GM18517 (cell line): Measurements from ENCODE around the gene MS4A2.
"Not testable (repeated sequence)": the region's sequence is repeated elsewhere in the genome, so short reads cannot be mapped to it uniquely, and the experiment has no call there.

Source experiments
- ATAC-seq: cut with Tn5 transposase; IDR thresholded peaks from one replicate; pipeline ENCODE4 v1.9.1; 2021; ENCODE audit warnings: mild to moderate bottlenecking, moderate library complexity; ENCODE audit not compliant: unreplicated experiment

The MS4A2 gene

DNA sequence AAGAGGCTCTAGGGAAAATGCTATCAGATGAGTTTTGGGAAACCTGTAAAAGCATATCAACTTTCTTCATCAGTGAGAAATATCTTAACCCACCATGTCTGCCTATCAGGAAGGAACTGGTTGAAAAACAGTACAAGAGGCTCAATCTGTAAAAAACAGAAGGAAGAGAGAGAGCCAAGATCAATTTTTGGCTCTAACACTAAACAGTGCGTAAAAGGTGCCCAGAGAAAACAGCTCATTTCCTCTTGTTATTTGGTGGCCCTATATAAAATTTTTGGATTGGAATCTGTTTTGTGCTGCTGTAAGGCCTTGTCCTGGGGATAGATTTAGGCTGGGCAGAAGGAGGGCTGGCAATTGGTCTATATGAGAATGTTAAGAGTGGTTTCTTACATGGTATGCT lies 12.1 kb downstream of the MS4A2 start:
- ATAC-seq = no peak

DNA sequence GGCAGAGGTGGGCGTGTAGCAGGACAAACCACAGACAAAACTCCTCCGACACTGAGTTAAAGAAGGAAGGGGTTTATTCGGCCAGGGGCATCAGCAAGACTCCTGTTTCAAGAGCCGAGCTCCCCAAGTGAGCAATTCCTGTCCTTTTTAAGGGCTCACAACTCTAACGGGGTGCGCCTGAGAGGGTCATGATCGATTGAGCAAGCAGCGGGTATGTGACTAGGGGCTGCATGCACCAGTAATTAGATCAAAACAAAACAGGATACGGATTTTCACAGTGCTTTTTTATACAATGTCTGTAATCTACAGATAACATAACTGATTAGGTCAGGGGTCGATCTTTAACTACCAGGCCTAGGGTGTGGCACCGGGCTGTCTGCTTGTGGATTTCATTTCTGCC lies 12.9 kb downstream of the MS4A2 start:
- not testable (repeated sequence) for ATAC-seq

GRCh38 chr11:60104471-60105115 lies 16.1 kb downstream of the MS4A2 start:
- not testable (repeated sequence) for ATAC-seq

DNA sequence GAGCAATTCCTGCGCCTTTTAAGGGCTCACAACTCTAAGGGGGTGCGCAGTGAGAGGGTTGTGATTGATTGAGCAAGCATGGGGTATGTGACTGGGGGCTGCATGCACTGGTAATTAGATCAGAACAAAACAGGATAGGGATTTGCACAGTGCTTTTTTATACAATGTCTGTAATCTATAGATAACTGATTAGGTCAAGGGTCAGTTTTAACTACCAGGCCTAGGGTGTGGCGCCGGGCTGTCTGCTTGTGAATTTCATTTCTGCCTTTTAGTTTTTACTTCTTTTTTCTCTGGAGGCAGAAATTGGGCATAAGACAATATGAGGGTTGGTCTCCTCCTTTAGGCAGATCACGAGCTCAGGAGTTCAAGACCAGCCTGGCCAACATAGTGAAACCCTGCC lies 20.2 kb downstream of the MS4A2 start:
- ATAC-seq = not testable (repeated sequence)

GRCh38 chr11:60111793-60112192 lies 23.3 kb downstream of the MS4A2 start:
- ATAC-seq = no peak

DNA sequence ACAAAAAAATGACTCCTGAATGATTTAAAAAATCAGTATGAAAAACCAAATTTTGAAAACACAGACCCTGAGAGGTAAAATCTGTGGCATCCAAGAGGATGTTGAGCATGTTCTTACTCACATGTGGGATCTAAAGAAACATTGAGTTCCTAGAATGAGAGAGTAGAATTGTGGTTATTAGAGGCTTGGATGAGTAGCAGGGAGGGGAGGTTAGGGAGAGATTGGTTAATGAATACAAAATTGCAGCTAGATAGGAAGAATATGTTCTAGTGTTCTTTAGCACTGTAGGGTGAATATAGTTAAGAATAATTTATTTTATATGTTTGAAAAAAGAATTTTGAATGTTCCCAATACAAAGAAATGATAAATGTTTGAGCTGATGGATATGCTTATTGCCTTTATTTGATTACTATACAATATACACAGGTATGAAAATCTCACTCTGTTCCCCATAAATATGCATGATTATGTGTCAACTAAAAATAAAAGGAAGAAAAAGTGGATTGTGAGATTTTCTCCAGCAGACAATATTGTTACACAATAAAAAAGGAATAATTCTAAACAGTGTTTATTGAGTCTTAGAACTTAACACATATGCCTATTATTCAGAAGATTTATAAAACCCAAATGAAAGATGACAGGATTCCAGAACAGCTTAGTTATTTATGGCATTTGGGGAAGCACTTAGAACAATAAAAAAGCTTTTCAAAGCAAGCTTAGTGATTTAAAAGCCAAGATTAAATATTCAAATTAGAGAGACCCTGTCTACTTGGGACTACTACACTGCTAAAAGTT lies 28.7 kb downstream of the MS4A2 start:
- ATAC-seq = no peak

DNA sequence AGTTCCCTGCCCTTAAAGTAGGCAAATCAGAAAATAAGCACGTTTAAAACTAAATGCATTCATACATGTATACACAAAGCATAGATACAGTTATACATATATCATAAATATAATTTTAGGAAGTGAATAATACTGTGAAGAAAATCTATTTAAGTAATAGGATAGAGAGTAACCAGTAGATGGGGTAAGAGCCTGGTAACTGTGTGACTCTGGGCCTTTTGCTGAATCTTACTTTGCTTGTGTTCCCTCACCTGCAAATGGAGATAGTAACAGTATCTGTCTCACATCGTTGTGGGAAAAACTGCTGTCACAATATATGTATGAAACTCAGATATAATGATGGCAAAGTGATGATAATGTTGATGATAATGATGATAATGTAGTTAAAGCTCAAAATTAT lies 29.9 kb downstream of the MS4A2 start:
- ATAC-seq = no peak

DNA sequence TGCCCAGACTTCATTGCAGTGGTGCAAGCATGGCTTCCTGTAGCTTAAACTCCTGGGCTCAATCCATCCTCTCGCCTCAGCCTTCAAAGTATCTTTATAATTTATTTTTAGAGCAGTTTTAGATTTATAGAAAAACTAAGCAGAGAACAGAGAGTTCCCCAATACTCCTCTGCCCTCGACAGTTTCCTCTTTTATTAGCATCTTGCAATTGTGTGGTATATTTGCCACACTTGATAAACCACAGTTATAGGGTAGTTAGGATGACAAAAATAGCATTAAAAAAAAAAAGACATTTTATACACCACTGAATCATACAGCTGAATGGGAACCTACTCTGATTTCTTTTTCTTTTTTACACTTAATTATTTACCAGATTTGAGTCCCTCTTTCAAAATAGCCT lies 31.2 kb downstream of the MS4A2 start:
- no peak for ATAC-seq

DNA sequence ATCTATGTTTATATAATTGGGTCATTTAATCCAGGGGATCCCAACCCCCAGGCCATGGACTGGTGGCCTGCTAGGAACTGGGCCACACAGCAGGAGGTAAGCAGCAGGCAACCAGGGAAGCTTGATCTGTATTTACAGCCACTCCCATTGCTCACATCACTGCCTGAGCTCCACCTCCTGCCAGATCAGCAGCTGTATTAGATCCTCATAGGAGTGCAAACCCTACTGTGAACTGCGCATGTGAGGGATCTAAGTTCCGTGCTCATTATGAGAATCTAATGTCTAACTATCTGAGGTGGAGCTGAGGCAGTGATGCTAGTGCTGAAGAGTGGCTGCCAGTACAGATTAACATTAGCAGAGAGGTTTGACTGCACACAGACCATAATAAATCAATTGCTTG lies 32.8 kb downstream of the MS4A2 start:
- no peak for ATAC-seq

DNA sequence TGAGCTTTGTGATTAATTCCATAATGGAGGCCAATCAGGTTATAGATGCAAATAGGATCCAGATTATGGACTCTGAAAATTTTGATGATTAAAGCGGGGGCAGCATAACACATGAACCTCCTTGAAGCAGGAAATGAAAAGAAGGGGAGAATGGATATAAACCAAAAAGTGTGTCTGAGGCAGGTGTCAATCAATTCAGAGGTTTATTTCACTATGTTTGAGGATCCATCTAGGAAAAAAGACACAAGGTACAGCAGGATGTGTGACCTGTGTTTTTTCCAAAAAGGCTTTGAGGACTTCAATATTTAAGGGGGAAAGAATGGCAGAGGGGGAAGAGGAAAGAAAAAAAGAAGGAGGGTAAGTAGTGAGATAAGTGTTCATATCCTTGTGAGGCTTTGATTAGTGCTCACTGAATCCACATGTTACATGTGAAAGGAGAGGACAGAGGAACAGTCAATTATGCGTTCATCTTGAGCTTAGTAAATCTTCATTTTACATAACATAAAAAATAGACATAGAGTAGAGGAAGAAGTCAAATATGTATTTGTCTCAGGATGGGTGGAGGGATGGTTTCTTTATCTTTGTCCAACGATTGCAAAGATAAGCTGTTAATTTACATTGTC lies 34.1 kb downstream of the MS4A2 start:
- ATAC-seq = no peak

DNA sequence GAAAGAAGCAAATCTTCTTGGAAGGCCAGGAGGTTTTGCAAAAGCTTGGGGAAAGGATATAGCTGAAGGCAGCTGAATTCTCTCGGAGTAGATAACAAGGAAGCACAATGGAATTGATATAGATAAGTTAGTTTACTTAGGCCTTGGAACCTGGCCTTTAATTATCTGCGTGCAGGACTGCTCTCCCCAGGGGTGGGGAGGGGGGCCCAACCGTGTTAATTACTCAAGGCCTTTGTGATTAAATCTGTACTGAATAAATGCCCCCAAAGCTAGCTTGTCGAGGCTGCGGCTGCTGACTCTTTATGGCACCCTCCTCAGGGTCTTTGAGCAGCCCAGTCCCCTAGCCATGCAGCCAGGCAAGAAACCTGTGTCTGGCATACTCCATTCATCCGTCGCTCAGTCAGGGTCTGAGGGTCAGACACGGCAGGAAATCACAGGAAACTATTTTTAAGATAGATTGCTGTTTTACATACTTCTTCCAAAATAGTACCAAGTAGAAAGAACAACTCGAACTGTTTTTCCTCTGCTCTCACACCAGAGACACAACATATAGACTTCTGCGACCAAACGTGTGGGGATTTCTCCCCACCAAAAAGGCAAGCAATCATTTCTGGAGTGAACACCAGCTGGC lies 36.5 kb downstream of the MS4A2 start:
- ATAC-seq = no peak

DNA sequence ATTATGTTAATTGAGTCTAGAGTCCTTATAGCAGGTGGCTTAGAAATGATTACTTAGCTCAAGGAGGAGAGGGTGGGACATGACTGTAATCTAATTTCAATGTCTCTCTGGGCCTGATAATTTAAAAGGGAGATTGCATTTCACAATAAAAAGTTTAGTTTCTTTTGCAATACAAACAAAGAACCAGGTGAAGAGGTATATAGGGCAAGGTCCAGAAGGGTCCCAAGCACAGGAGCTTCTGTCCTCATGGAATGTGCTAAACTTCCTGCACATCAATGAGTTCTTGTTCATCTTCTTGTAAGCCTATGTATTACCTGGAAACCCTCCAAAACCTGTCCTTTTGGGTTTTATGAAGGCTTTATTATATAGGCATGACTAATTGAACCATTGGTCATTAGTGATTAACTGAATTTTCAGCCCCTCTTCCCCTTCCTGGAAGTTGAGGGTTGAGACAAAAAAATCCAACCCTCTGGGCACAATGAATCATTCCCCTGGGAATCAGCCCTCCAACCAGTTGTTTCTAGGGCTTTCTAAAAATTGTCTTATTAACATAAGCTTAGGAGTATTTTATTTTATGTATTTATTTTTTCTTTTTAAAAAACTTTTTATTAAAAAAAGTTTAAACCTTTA lies 37.6 kb downstream of the MS4A2 start:
- ATAC-seq = no peak

GRCh38 chr11:60127311-60127811 lies 38.9 kb downstream of the MS4A2 start:
- no peak for ATAC-seq

DNA sequence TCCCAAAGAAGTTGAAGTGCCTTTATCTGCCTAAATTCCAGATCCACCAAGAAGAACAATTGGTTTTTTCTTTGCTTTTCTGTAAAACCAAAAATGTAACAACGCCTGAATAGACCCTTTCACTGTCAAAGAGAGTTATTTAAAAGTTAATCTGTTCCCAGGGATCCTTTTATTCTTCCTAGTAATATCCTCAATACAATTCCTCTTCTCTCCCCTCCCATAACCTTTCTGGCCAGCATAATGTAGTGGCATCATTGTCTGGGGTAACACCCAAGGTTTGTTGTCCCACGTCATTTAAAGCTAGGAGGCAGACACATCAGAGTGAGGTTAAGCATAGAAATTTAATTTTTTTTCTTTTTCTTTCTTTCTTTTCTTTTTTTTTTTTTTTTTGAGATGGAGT lies 39.9 kb downstream of the MS4A2 start:
- no peak for ATAC-seq

DNA sequence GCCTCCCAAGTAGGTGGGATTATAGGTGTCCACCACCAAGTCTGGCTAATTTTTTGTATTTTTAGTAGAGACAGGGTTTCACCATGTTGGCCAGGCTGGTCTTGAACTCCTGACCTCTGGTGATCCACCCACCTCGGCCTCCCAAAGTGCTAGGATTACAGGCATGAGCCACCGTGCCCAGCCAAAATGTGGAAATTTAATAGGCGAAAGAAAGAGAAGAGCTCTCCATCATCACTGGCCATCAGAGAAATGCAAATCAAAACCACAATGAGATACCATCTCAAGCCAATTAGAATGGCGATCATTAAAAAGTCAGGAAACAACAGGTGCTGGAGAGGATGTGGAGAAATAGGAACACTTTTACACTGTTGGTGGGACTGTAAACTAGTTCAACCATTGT lies 40.4 kb downstream of the MS4A2 start:
- not testable (repeated sequence) for ATAC-seq

- ATAC-seq = no peak
Measured at GRCh38 chr11:60129853-60130252, 41.4 kb downstream of the MS4A2 start.

DNA sequence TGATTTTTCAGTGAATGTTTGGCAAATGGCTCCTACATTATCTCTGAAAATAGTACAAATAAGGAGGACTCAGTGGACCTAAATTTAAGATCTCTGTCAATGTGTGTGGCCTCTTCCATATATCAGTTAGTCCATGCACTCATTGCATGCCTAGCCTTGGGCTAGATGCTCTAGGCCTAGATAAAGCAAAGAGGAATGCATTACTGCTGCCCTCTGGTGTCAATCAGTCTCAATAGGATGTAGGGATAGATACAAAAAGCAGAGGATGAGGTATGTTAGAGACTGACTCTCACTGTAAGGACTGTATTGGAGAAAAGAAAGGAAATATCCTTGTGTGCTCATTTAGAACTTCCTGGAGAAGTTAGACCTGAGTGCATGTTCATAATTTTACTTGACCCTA lies 42.0 kb downstream of the MS4A2 start:
- no peak for ATAC-seq

GRCh38 chr11:60131912-60132311 lies 43.4 kb downstream of the MS4A2 start:
- no peak for ATAC-seq

DNA sequence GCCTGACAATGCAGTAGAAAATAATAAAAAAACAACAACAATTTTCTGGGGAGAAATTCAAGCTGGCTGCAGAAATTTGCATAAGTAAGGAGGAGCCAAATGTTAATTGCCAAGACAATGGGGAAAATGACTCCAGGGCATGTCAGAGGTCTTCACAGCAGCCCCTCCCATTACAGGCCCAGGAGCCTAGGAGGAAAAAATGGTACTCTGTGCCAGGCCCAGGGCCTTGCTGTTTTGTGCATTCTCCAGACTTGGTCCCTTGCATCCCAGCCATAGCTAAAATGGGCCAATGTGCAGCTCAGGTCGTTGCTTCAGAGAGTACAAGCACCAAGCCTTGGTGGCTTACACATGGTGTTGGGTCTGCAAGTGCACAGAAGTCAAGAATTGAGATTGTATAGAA lies 45.5 kb downstream of the MS4A2 start:
- ATAC-seq = no peak

GRCh38 chr11:60143768-60144167 lies 55.3 kb downstream of the MS4A2 start:
- no peak for ATAC-seq

DNA sequence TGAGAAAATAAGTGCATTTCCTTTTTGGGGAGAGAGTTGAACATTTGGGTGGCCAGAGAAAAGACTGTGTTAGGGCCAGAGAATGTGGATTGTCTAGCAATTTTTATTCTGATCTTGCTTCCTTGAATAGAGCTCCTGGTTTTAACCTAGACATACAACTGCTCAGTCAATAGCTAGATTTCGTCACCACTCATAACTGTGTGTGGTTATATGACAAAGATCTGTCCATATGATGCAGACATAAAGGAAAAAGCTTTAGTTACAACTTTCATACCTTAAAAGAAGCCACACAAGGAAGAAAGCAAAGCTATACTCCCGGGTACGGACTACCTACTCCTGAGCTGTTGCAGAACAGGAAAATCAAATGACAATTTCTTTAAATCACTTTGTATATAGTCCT lies 57.2 kb downstream of the MS4A2 start:
- no peak for ATAC-seq
